Activated T-helper 1 cell treated with anti-CD3 and anti-CD28 coated beads, Interleukin-2, amount 50 U/mL, for 16 hours (primary cell): Measurements from ENCODE around the gene HDAC10.

ENCODE experiments used
- DNase-seq, 2 donors: peaks; one replicate each; pipeline ENCODE4 v3.0.0-alpha.2; 2020; ENCODE audit warnings: low read depth in 1 of 2, low spot score in 1 of 2

Gene HDAC10

DNA sequence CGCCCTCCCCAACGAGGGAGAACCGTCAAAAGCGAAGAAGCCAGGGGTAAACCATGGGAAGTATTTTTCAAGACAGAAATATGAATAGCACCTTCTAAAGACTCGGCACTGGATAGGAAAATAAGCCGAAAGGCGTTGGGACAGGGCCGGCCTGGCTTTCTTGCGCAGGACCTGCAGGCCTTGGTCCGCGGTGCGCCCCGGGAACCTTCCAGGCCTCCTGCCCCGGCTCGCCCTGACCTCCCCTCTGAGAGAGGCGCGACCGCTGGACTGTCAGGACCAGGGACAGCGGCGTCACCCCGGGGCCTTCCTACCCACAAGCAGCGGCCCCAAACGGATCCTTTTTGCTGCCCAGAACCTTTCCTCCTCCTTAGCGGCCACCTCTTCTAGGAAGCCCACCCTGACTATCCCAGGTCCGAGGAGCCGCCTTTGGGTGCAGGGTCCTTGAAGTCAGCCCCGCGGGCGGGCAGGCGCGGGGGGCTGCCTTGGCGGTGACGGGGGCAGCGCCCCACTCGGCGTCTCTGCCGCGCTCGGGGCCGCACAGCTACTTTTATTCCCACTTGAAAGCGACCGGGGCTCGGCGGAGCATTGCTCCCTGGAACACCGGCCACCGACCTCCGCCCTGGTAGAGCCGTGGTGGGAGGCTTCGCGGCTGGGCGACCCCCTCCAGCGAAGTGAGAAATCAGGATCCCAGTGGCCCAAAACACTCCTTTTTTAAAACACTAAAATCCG is 19.8 kb upstream of the HDAC10 start:
- peak; percentile 39 to 49 for DNase-seq

DNA sequence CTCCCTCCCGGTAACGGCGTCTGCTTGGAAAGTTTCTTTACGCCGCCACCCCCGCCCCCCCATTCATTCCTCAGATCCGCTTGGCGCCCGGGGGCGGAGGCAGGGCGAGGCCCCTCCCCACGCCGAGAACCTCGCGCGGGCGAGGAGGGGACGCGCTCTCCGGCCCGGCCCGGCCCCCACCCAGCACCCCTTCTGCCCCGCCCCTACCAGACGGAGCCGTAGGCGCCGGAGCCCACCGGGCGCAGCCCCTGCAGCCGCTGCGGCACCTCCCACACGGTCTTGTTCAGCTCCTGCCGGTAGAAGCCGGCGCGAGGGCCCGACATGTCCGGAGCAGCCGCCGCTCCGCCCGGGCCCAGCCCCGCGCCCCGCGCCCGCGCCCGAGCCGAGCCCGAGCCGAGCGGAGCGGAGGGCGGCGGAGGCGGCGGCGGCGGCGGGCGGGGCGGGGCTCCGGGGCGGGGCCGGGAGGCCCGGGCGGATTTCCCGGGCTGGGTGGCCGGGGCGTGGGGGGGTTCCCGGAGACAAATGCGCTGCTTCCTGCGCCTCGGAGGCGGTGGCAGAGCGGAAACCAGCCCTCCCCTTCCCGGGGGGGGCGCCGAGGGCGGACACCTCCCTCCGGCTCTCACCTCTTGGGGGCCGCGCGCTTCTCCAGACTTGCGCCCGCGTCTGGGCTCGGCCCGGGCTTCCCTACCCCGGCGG is 19.1 kb upstream of the HDAC10 start, which contains the start of gene MAPK11:
TSS of gene MAPK11 (minus strand) at position 411 of the 696 bp plus-strand sequence. CDS start at position 323, 88 bp downstream.
- peak; percentile 39 to 65 for DNase-seq

DNA sequence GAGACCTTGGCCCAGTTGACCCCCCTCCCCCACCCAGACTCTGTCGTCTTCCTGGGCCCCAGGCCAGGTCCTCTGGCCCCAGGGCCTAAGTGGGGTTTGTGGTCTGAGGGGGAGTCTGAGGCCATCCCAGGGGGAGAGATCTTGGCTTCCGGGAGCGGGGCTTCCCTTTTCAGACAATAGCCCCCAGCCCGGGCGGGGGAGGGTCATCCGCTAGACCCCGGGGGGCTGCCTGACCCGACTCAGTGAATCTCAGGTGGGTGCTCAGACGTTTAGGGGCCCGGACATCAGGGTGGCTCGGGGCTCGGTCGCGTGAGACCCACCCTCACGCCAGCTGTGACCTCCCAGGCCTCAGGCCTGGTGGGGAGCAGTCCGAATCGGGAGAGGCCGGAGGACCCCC is 18.5 kb upstream of the HDAC10 start:
- DNase-seq, result no peak

- DNase-seq, result no peak
Measured at GRCh38 chr22:50268655-50269113, 17.6 kb upstream of the HDAC10 start.

DNA sequence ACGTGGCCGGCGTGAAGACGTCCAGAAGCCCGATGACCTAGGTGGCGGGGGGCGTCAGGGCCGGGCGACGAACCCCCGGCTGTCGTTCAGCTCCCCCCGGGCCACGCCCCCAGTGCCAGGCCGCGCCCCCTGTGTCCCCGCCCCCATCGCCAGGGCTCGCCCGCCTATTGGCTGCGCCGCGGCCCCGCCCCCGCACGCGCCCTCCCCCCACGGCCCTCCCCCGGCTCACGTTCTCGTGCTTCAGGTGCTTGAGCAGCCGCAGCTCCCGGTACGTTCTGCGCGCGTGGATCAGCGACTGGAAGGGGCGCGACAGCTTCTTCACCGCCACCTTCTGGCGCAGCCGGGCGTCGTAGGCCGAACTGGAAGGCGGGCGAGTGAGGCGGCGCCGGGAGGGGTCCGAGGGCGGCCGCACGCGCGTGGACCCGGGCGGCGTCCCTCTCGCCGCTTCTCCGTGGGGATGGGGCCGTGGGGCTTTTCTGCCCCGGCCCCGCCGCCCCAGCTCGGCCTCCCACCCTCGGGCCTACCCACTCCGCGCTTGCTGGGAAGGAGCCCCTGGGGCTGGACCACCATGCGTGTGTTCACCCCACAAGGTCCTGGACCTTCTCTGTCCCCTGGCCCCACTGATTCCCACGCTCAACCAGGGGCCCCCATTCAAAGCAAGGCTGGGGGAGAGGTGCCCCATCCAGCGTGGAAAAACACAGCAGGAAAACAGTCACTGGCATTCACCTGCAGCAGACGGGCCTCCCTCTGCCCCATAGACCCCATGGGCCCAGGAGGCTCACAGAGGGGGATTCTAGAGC is 16.7 kb upstream of the HDAC10 start:
- DNase-seq, result peak in 1 of 2 donors; percentile 38

DNA sequence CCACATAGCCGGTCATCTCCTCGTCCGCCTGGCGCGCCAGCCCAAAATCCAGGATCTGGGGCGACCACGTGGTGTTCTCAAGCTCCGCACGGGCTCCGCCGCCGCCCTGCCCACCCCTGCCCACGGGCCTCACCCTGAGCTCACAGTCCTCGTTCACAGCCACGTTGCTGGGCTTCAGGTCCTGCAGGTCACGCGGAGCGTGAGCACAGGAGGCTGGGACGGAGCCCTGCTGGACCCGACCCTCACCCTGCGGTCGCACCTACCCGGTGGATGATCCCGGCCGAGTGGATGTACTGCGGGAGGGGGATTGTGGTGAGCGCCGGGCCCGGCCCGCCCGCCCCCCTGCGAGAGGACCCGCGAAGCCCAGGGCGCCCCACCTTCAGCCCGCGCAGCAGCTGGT is 15.9 kb upstream of the HDAC10 start:
- DNase-seq, result no peak

- DNase-seq, result no peak
Measured at GRCh38 chr22:50264946-50265669, 14.0 kb upstream of the HDAC10 start.

DNA sequence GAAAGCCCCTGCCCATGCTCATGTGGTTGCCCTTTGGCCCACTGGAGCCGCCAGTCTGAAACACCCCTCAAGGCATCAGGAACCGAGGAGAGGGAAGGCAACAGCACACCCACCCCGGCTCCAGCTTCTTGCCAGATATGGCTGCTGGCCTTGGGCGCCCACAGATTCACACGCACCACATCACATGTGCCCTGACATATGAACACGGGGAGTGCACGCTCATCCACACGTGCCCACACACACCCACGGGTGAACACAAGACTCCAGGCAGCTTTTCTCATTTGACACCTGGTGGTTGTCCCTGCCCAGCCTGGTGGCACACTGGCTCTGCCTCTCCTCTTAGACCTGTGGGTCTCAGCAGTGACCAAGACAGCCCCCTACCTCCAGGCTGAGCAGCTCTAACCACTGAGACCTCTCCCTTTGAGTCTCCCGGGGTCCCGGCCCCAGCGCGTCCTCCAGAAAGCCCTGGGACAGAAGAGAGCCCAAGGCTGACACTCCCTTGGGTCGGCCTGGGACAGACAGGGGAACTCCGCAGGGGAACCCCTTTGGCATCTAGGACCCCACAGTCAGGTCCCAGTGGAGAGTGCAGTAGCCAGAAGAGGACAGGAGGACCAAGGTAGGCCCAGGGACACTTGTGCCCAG is 13.2 kb upstream of the HDAC10 start:
- no peak for DNase-seq

GRCh38 chr22:50262973-50263617 is 12.0 kb upstream of the HDAC10 start:
- DNase-seq, result no peak

DNA sequence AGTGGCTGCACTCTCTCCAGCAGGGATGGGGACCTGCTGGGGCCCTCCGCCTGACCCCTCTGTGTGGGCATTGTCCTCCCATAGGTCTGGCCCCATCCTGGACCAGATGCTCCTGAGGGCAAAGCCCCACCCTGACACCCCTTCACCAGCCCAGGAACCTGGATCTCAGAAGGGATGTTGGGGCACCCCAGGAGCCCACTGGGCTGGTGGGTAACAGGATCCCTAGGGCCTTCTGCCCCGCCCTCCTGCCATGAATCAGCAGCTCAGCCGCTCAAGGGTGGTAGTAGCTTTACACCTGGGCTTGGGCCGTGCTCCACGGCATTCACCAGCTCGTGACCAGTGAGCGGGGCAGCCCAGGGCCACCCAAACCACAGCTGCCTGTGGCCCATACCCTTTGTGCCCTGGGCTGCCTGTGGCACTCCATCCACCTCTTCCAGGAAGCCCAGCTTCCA is 11.4 kb upstream of the HDAC10 start:
- DNase-seq, result no peak

DNA sequence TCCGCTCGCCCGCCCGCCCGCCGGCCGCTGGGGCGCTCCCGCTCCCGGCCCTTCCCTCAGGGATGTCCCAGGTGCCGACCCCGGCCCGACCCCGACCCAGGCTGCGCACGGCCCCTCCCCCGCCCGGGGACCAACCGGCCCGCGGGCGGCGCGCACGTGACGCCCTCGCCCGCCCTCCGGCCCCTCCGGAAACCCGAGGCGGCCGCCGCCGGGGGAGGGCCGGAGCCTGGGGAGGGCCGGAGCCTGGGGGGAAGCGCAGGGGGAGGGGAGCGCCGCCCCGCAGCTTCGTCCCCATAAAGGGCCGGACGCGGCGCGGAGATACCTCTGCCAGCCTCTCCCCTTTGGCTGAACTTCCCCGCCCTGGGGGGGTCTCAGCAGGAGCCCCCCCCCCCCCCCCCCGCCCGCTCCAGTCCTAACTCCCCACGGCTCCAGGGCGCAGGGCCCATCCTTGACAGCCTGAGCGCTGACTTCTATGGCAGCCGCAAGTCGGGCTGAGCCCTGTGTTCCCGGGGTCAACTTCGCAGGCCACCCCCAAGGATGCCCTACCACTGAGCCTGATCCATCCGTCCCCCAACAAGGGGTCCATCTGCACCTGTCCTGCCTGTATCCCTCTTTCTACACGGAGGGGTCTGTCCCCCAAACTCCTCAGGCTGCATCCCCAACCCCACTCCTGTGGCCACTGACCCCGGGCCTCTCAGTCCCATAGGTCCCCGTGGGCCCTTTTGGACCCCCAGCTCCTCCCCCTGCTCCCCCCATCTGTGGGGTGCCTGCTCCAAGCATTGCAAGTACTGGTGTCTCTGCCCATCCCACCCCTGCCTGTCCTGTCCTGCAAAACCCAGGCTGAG is 10.8 kb upstream of the HDAC10 start, which contains the start of gene MAPK12:
TSS of gene MAPK12 (minus strand) at position 69 of the 845 bp plus-strand sequence. CDS start 174 bp downstream, outside the sequence.
- DNase-seq, result no peak

DNA sequence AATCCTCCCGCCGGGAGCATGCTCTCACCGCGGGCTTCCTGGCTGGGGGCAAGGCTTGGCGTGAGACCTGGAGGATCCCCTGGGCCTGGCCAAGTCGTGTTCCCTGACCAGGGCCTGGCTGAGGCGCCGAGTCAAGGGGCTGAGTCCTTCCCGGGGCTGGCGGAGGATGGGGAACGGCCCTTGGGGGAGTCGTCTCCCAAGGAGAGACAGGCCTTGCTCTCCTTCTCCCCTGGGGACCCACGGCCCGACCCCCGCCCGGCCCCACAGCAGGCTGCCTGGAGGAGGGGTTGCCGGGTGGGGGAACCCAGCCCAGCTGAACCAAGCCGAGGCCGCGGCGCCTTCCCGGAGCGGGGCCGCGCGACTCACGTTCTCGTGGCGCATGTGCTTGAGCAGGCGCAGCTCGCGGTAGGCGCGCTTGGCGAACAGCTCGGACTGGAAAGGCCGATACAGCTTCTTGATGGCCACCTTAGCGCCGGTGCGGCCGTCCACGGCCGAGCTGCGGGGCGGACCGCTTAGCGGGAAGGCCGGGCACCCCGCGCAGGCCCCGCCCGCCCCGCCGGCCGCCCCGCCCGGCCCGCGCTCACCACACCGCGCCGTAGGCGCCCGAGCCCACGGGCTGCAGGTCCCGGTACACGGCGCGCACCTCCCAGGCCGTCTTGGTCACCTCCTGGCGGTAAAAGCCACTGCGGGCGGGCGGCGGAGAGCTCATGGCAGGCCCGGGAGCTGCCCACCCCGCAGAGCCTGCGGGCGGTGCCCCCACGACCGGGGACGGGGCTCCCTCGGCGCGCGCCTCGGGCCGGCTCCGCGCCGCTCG is 9.9 kb upstream of the HDAC10 start:
- no peak for DNase-seq

- DNase-seq, result no peak
Measured at GRCh38 chr22:50260434-50260800, 9.4 kb upstream of the HDAC10 start.

- DNase-seq, result no peak
Measured at GRCh38 chr22:50259302-50259701, 8.2 kb upstream of the HDAC10 start.

- DNase-seq, result no peak
Measured at GRCh38 chr22:50258361-50259292, 7.6 kb upstream of the HDAC10 start.

DNA sequence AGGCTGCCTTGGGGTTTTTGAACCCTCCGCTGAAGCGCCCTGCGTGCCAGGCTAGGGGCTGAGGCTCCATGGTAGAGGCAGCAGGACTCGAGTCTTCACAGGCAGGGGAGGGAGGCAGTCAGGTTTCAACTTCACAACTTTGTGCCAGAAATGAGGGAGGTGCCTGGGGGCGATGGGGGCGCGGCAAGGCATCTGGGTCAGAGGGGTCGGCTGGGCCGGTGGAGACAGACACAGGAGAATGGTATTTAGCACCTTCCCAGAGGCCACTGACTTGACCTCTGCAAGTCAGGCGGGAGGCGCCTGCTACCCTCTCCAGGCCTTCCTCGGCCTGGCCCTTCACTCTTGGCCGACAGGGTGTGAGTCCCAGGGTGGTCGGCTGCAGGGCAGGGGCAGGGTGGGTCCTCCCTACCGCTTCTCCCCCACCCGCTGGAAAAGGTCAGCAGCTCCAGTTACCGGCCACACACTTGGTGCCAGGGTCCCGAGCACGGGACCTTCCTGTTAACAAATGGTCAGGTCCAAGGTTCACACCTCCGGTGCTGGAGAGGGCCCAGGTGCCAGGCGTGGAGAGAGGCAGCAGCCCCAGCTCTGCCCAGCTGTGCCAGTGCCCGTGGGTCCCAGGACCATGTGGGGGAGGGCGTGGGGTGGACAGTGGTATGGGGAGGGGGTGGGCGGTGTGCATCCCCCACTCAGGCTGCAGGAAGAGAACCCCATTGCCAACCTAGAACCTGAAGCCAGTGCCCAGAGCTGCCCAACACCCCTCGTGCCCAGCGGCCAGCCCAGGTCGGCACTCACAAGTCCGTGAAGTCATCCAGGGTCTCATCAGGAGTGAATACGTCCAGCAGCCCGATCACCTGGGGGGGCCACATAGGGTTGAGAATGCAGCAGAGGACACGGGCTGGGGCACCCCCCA is 6.6 kb upstream of the HDAC10 start:
- DNase-seq, result no peak
